BE2C (cell line): ENCODE data around the gene DYNC2H1.
"Not testable (repeated sequence)": the region's sequence is repeated elsewhere in the genome, so short reads cannot be mapped to it uniquely, and the experiment has no call there.

Source experiments
- DNase-seq: peaks from one replicate; pipeline ENCODE4 v3.0.0-alpha.2; 2020
- H3K27me3 ChIP-seq: fragments of 250-450 bp; sonication (Bioruptor Pico); 2 replicates; pipeline ENCODE4 v1.5.1; 2020; ENCODE audit warnings: mild to moderate bottlenecking
- H3K36me3 ChIP-seq: fragments of 250-450 bp; sonication (Bioruptor Pico); 2 replicates; pipeline ENCODE4 v1.5.1; 2020; ENCODE audit warnings: mild to moderate bottlenecking
- H3K4me1 ChIP-seq: fragments of 250-450 bp; sonication (Bioruptor Pico); 2 replicates; pipeline ENCODE4 v1.5.1; 2020
- H3K4me3 ChIP-seq: 2 replicates; pipeline ENCODE4 v1.5.1; 2011; ENCODE audit warnings: low read depth, low read length
- H3K9me3 ChIP-seq: fragments of 250-450 bp; sonication (Bioruptor Pico); 2 replicates; pipeline ENCODE4 v1.5.1; 2020
- CTCF ChIP-seq: IDR thresholded peaks from 2 replicates; pipeline ENCODE4 v1.5.1; 2012; ENCODE audit warnings: mild to moderate bottlenecking, low read depth, low read length

DYNC2H1 gene

GRCh38 chr11:103111400-103111799 is 2.2 kb downstream of the DYNC2H1 start:
- no peaks in the 10 kb centered on the region for H3K27me3 ChIP-seq
- DNase-seq: no peak
- no peaks in the 10 kb centered on the region; the same call in 1 of the 2 replicates for H3K36me3 ChIP-seq
- H3K4me3 ChIP-seq: peak overlapping the region; percentile 1
- TF ChIP-seq CTCF: no peak
- H3K4me1 ChIP-seq: no peaks in the 10 kb centered on the region
- H3K9me3 ChIP-seq: no peaks in the 10 kb centered on the region

GRCh38 chr11:103112364-103112763 is 3.1 kb downstream of the DYNC2H1 start:
- Histone ChIP-seq H3K27me3 (no peaks in the 10 kb centered on the region), H3K9me3 (no peaks in the 10 kb centered on the region), H3K36me3 (no peaks in the 10 kb centered on the region; the same call in 1 of the 2 replicates), H3K4me3 (peak overlapping the region; percentile 1), H3K4me1 (no peaks in the 10 kb centered on the region)
- DNase-seq: no peak
- no peak for TF ChIP-seq CTCF

DNA sequence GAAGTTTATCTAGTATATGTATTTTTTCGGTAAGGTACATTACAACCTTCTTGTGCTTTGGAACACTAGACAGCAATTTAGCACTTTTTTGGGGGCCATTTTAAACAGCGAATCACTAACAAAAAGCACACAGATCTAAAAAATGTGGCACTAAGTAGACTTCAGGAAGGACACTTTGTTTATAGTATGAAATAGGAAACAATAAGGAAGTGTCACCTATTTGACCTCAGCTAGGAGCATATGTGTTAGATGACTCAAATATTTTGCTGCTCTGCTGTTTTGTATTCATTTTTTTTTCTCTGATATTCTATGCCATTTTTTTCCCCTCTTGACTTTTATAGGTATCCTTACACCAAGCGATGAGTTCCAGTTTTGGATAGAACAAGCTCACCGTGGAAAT is 5.6 kb downstream of the DYNC2H1 start:
- Histone ChIP-seq H3K4me3 (no peak overlapping the region), H3K36me3 (no peaks in the 10 kb centered on the region; the same call in none of the 2 replicates), H3K9me3 (no peaks in the 10 kb centered on the region), H3K4me1 (no peaks in the 10 kb centered on the region), H3K27me3 (no peaks in the 10 kb centered on the region)
- no peak for DNase-seq
- no peak for TF ChIP-seq CTCF

DNA sequence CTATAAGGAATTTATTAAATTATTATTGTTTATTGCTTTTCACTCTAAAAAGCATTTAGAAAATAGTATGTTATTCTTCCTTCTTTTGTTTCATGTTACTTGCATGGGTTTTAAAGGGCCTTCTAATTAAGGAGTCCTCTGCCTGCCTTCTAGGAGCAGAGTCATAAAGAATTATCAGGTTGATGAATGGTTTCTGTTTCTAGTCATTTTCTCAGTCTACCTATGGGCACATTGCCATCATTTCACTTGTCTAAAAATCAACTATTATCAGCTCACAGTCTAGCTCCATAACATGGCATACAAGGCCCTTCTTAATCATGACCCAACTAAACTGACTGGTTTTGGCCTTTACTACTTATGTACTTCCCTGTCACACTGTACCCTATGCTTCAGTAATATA is 16.2 kb downstream of the DYNC2H1 start:
- TF ChIP-seq CTCF: no peak
- H3K9me3 ChIP-seq: no peaks in the 10 kb centered on the region
- H3K27me3 ChIP-seq: no peaks in the 10 kb centered on the region
- no peaks in the 10 kb centered on the region for H3K4me1 ChIP-seq
- no peak for DNase-seq
- H3K36me3 ChIP-seq: peaks cover 3% of the 10 kb centered on the region; the same call in 1 of the 2 replicates
- no peak overlapping the region for H3K4me3 ChIP-seq

DNA sequence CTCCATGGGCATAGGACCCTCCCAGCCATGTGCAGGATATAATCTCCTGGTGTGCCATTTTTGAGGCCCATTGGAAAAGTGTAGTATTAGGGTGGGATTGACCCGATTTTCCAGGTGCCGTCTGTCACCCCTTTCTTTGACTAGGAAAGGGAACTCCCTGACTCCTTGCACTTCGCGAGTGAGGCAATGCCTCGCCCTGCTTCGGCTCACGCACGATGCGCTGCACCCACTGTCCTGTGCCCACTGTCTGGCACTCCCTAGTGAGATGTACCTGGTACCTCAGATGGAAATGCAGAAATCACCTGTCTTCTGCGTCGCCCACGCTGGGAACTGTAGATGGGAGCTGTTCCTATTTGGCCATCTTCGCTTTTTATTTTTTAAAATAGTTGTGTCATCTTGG is 32.8 kb downstream of the DYNC2H1 start:
- not testable (repeated sequence) for DNase-seq, H3K4me3 ChIP-seq, H3K4me1 ChIP-seq, H3K27me3 ChIP-seq, H3K9me3 ChIP-seq, H3K36me3 ChIP-seq

- H3K4me1 ChIP-seq: peaks cover under 1% of the 10 kb centered on the region; the same call in 1 of the 2 replicates
- H3K9me3 ChIP-seq: no peaks in the 10 kb centered on the region
- no peak for DNase-seq
- H3K36me3 ChIP-seq: no peaks in the 10 kb centered on the region
- H3K27me3 ChIP-seq: no peaks in the 10 kb centered on the region
- H3K4me3 ChIP-seq: no peak overlapping the region
- no peak for TF ChIP-seq CTCF
Observed at GRCh38 chr11:103147627-103148026, 38.4 kb downstream of the DYNC2H1 start.

DNA sequence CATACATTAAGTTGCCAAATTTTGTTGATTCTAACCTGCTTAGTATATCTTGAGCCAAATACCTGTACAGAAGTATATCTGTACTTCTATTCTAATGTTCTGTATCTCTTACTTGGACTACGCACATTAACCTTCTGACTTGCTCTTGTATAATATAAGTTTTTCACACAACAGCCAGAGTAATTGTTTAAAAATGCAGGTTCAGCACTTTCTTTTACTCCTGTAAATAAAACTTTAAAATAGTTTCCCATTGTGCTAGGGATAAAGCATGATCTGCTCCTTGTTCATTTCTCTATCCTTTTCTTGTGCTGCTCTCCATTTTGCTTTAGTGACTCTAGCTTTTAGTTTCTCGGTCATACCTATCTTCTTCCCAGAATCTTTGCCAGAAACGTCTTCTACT is 48.3 kb downstream of the DYNC2H1 start:
- no peak for DNase-seq
- no peak for TF ChIP-seq CTCF
- peaks cover 2% of the 10 kb centered on the region; the same call in 1 of the 2 replicates for H3K4me1 ChIP-seq
- H3K36me3 ChIP-seq: no peaks in the 10 kb centered on the region; the same call in 1 of the 2 replicates
- no peak overlapping the region for H3K4me3 ChIP-seq
- H3K9me3 ChIP-seq: no peaks in the 10 kb centered on the region
- H3K27me3 ChIP-seq: no peaks in the 10 kb centered on the region
